GM12878 (cell line): ENCODE data around the gene EPB42. TPM values are rescaled to one million over a fixed set of nuclear protein-coding genes. Genes with fewer than 3 reads are reported as not detected.

Experiments
- ATAC-seq: fragments of 200-7000 bp; cut with Tn5 transposase; 3 replicates; pipeline ENCODE4 v1.9.1; 2020; ENCODE audit warnings: mild to moderate bottlenecking, moderate library complexity
- BruUV-seq: library from RNA; stranded (reverse); fragments of 400-500 nt; replicated peaks from 2 replicates; lab custom pipeline; 2021; lab: Mats Ljungman, UMichigan
- CTCF ChIA-PET: fragments of 300-600 bp; sonication (Branson Sonifier 250); formaldehyde crosslinking; extraction: SDS; loops from one replicate; lab custom pipeline; 2021; ENCODE audit warnings: inconsistent platforms; lab: Yijun Ruan, JAX
- POLR2A ChIA-PET: fragments of 350-600 bp; formaldehyde crosslinking; extraction: SDS; loops from one replicate; lab custom pipeline; 2021; ENCODE audit warnings: inconsistent platforms; lab: Charles Lee
- RAD21 ChIA-PET: fragments of 300-600 bp; sonication (Branson Sonifier 250); formaldehyde crosslinking; loops from one replicate; lab custom pipeline; 2023; ENCODE audit warnings: antibody characterized with exemption; ENCODE audit not compliant: unreplicated experiment; lab: Charles Lee
- SMC1A ChIA-PET: fragments of 300-600 bp; sonication (Branson Sonifier 250); formaldehyde crosslinking; loops from one replicate; lab custom pipeline; 2023; ENCODE audit not compliant: unreplicated experiment, uncharacterized antibody; lab: Charles Lee
- DNase-seq: peaks from one replicate; pipeline ENCODE4 v3.0.0-alpha.2; 2011; ENCODE audit warnings: low read depth, low spot score
- FAIRE-seq: peaks from 3 replicates; lab custom pipeline; 2011; peaks lifted over from hg19 to GRCh38; lab: Jason Lieb, UNC
- H2AFZ ChIP-seq: 2 replicates; pipeline ENCODE4 v1.6.0; 2011; ENCODE audit warnings: low read depth, low read length, control low read depth; ENCODE audit not compliant: control insufficient read depth
- H3K27ac ChIP-seq: 2 replicates; pipeline ENCODE4 v1.5.1; 2011; ENCODE audit warnings: control low read depth; ENCODE audit not compliant: control insufficient read depth, insufficient read depth
- H3K27me3 ChIP-seq, 2 experiments: replicated peaks in 1 of 2; 2 replicates each; pipeline versions ENCODE4 v1.6.0 to v1.6.1; 2011; ENCODE audit warnings: low read length in 1 of 2; ENCODE audit not compliant: control insufficient read depth in 2 of 2, insufficient read depth in 2 of 2
- H3K36me3 ChIP-seq, 2 experiments: 2 replicates each; pipeline ENCODE4 v1.5.1; 2011; ENCODE audit warnings: low read length in 1 of 2; ENCODE audit not compliant: control insufficient read depth in 2 of 2, insufficient read depth in 2 of 2
- H3K4me1 ChIP-seq: 2 replicates; pipeline ENCODE4 v1.6.1; 2011; ENCODE audit warnings: mild to moderate bottlenecking, low read length, moderate library complexity, mixed read lengths; ENCODE audit not compliant: control insufficient read depth, insufficient read depth
- H3K4me2 ChIP-seq: 2 replicates; pipeline ENCODE4 v1.6.0; 2011; ENCODE audit warnings: control low read depth; ENCODE audit not compliant: control insufficient read depth, insufficient read depth
- H3K4me3 ChIP-seq: fragments of 200-600 bp; sonication (generic); 2 replicates; pipeline ENCODE4 v1.5.1; 2016
- H3K79me2 ChIP-seq: 2 replicates; pipeline ENCODE4 v1.6.0; 2011; ENCODE audit warnings: low read length; ENCODE audit not compliant: control insufficient read depth, insufficient read depth
- H3K9ac ChIP-seq: 2 replicates; pipeline ENCODE4 v1.8.0; 2011; ENCODE audit warnings: low read length, control low read depth, mixed read lengths; ENCODE audit not compliant: control insufficient read depth, insufficient read depth
- H3K9me3 ChIP-seq: replicated peaks from 3 replicates; pipeline ENCODE4 v1.5.1; 2011; ENCODE audit warnings: mild to moderate bottlenecking, low read length; ENCODE audit not compliant: control insufficient read depth, insufficient read depth
- H4K20me1 ChIP-seq: 2 replicates; pipeline ENCODE4 v1.6.0; 2011; ENCODE audit not compliant: control insufficient read depth, insufficient read depth
- ATF3 ChIP-seq: IDR thresholded peaks from 2 replicates; pipeline ENCODE4 v1.6.1; 2011; ENCODE audit warnings: low read depth, mild to moderate bottlenecking, low read length, moderate library complexity, borderline replicate concordance; ENCODE audit errors: extremely low read depth
- BHLHE40 ChIP-seq, 2 experiments: fragments of 450-650 bp in 1 of 2; IDR thresholded peaks; 2 replicates each; pipeline ENCODE4 v1.6.1; 2011 to 2017; ENCODE audit warnings: low read depth in 2 of 2, borderline replicate concordance in 1 of 2, improper control_type of control experiment in 1 of 2, low read length in 1 of 2, mild to moderate bottlenecking in 1 of 2
- CBX3 ChIP-seq: fragments of 200-600 bp; sonication (generic); IDR thresholded peaks from 2 replicates; pipeline ENCODE4 v1.6.1; 2016; ENCODE audit warnings: low read depth, borderline replicate concordance
- ESRRA ChIP-seq: IDR thresholded peaks from 2 replicates; pipeline ENCODE4 v1.6.1; 2012; ENCODE audit warnings: mild to moderate bottlenecking, low read length, improper control_type of control experiment
- JUNB ChIP-seq: IDR thresholded peaks from 2 replicates; pipeline ENCODE4 v1.6.1; 2016; ENCODE audit warnings: antibody characterized with exemption, mild to moderate bottlenecking
- KLF5 ChIP-seq: fragments of 450-650 bp; IDR thresholded peaks from 2 replicates; pipeline ENCODE4 v1.6.1; 2014; ENCODE audit warnings: mild to moderate bottlenecking; ENCODE audit not compliant: partially characterized antibody
- MYB ChIP-seq: fragments of 150-350 bp; IDR thresholded peaks from 2 replicates; pipeline ENCODE4 v1.6.1; 2014; ENCODE audit warnings: mild to moderate bottlenecking, low read depth, low read length, borderline replicate concordance
- MYC ChIP-seq: IDR thresholded peaks from 2 replicates; pipeline ENCODE4 v1.6.1; 2011; ENCODE audit warnings: mild to moderate bottlenecking, low read length, moderate library complexity, inconsistent platforms; ENCODE audit not compliant: insufficient read depth, insufficient replicate concordance, insufficient read length, severe bottlenecking
- NFIC ChIP-seq: IDR thresholded peaks from 2 replicates; pipeline ENCODE4 v1.6.1; 2012; ENCODE audit warnings: low read depth, mild to moderate bottlenecking, inconsistent platforms, low read length, moderate library complexity
- POU2F2 ChIP-seq: IDR thresholded peaks from 3 replicates; pipeline ENCODE4 v1.6.1; 2011; ENCODE audit warnings: low read depth, mild to moderate bottlenecking, low read length, borderline replicate concordance
- SMAD5 ChIP-seq: IDR thresholded peaks from 2 replicates; pipeline ENCODE4 v1.6.1; 2016; ENCODE audit warnings: antibody characterized with exemption, low read depth
- STAT3 ChIP-seq: IDR thresholded peaks from 2 replicates; pipeline ENCODE4 v1.6.1; 2011; ENCODE audit warnings: low read depth, low read length, improper control_type of control experiment
- SUPT20H ChIP-seq: IDR thresholded peaks from 2 replicates; pipeline ENCODE4 v1.6.1; 2011; ENCODE audit warnings: low read depth, mild to moderate bottlenecking, low read length, moderate library complexity, borderline replicate concordance; ENCODE audit not compliant: control insufficient read depth
- WRNIP1 ChIP-seq: IDR thresholded peaks from 2 replicates; pipeline ENCODE4 v1.6.1; 2011; ENCODE audit warnings: low read depth, low read length, improper control_type of control experiment, borderline replicate concordance
- ZNF207 ChIP-seq: fragments of 450-650 bp; IDR thresholded peaks from 2 replicates; pipeline ENCODE4 v1.6.1; 2014; ENCODE audit warnings: antibody characterized with exemption, mild to moderate bottlenecking, borderline replicate concordance
- WGBS: methylation state at CpG from one replicate; pipeline ENCODE4 v1.1.6; 2016; ENCODE audit warnings: low lambda C conversion rate; ENCODE audit not compliant: insufficient replicate concordance, insufficient coverage; ENCODE audit errors: missing lambda C conversion rate; 5-methylcytosine and 5-hydroxymethylcytosine counted together
- in situ Hi-C: fragments of 300-500 bp; cut with MboI; formaldehyde crosslinking; loops from 9 replicates; pipeline ENCODE4 v1.14.3; 2018; ENCODE audit warnings: mixed read lengths
- intact Hi-C: fragments of 100-400 bp; cut with micrococcal nuclease; formaldehyde crosslinking; loops from one replicate; pipeline ENCODE4 v1.14.2; 2022; ENCODE audit not compliant: unreplicated experiment
- polyA plus RNA-seq, 11 experiments: library from polyadenylated mRNA; depleted of rRNA in 4 of 11; unstranded in 6 of 11; stranded (reverse) in 5 of 11; fragments of >200 nt; fragmentation: Nextera tagmentation in 4 of 11; fragmentation: Illumina TruSeq in 1 of 11; extraction: Ambion mirVana in 4 of 11; extraction: Trizol in 1 of 11; gene quantifications; 1 replicate in 1 of 11; 2 replicates in 10 of 11; pipeline versions ENCODE4 v1.2.1 to v1.2.3, GENCODE V29; 2011 to 2016; ENCODE audit warnings: inconsistent platforms in 2 of 11, missing spikeins in 2 of 11, low read depth in 1 of 11
- total RNA-seq, 4 experiments: library from RNA; depleted of rRNA in 3 of 4; stranded (reverse); fragments of >200 nt in 3 of 4; fragmentation: Illumina TruSeq in 1 of 4; extraction: Trizol in 1 of 4; gene quantifications; 2 replicates each; pipeline versions ENCODE4 v1.2.1 to v1.2.3, GENCODE V29; 2013 to 2021

The EPB42 gene
- total and polyA plus RNA-seq, 10 of the 15 experiments (the other 5 are each of a cell fraction or from before 2014, with no cell fraction given), result not detected

DNA sequence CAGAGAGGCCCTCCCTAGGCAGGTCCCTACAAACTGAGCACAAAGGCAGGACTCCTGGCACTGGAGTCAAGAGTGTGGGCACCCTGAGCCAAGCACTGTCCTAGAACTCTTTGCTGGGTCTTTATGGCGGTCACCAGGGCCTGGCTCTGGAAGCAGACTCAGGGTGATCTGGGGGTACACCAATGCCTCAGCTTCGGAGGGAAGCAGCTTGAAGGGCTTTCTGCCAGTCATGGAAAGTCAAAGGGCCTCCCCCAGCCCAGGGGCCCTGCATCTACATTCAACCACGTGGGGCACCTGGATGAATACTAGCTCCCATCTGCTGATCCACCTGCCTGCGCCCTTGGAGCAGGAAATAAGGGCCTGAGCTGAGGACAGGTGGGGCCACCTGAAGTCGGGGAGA lies 7.4 kb downstream of the EPB42 start:
- Histone ChIP-seq H3K27ac (no peak overlapping the region), H3K36me3 (no peaks in the 10 kb centered on the region), H3K4me1 (no peaks in the 10 kb centered on the region), H3K9ac (no peak overlapping the region), H3K79me2 (no peaks in the 10 kb centered on the region), H2AFZ (no peak overlapping the region), H3K9me3 (no peaks in the 10 kb centered on the region; the same call in 2 of the 3 replicates), H4K20me1 (no peaks in the 10 kb centered on the region), H3K4me3 (no peak overlapping the region), H3K4me2 (no peak overlapping the region), H3K27me3 (no peaks in the 10 kb centered on the region)
- DNase-seq, result no peak
- TF ChIP-seq BHLHE40 (IDR thresholded peaks at IDR 0.05; ENCODE audit: borderline replicate concordance in 1 of 2, low read depth in 2 of 2, low read length in 1 of 2) (no peak), SUPT20H (no peak), ZNF207 (no peak), SMAD5 (no peak), CBX3 (no peak), MYB (no peak), ATF3 (no peak), STAT3 (no peak), MYC (no peak), POU2F2 (no peak), WRNIP1 (no peak), NFIC (no peak), ESRRA (no peak), JUNB (no peak), KLF5 (no peak)
- intact Hi-C loops, result no loop called here
- no TSS peak for BruUV-seq
- no peak for FAIRE-seq
- 25% methylated on average over 5 of the region's 5 CpGs for WGBS
- CTCF ChIA-PET, result interaction anchor here (0.7 to 2.6 kb wide), 5 partner anchors 9 to 72 kb away, joined by 3 to 12 read pairs (median 4); no protein-coding TSS in a partner anchor
- in situ Hi-C loops, result no loop called here
- SMC1A ChIA-PET, result interaction anchor here (0.6 to 3.9 kb wide), 4 partner anchors 9 to 536 kb away, joined by 3 to 12 read pairs (median 6); no protein-coding TSS in a partner anchor
- POLR2A ChIA-PET, result no interaction called here
- RAD21 ChIA-PET, result interaction anchor here (0.6 to 1.8 kb wide), 4 partner anchors 12 to 564 kb away, joined by 3 to 5 read pairs (median 4); partner anchors contain the start of gene ELL3
- no peak for ATAC-seq
